ENCODE results near the gene SLC25A34.

Gene SLC25A34

GRCh38 chr1:15708486-15709137, 27.4 kb upstream of the SLC25A34 start:
- no peak for TF ChIP-seq POLR2AphosphoS5 (IDR thresholded peaks at IDR 0.05; ENCODE audit: borderline replicate concordance, low read depth, low read length)
- no peak for TF ChIP-seq FOXP2 (optimal IDR thresholded peaks at IDR 0.05; ENCODE audit: control extremely low read depth, extremely low read length, insufficient read depth)
- no peak for TF ChIP-seq EZH2 (IDR thresholded peaks at IDR 0.05)
- H3K9me3 ChIP-seq (ENCODE audit: low read depth, low read length), result no peaks in the 10 kb centered on the region
- no peaks in the 10 kb centered on the region for H3K36me3 ChIP-seq (ENCODE audit: insufficient read depth, low read length)
- no peak overlapping the region for H3K27ac ChIP-seq
- H3K4me3 ChIP-seq, result no peak overlapping the region
- no peak overlapping the region for H3K9ac ChIP-seq (ENCODE audit: insufficient read length)
- DNase-seq (ENCODE audit: low read depth, low spot score), result no peak

GRCh38 chr1:15709226-15709625, 26.8 kb upstream of the SLC25A34 start:
- H3K9ac ChIP-seq (ENCODE audit: insufficient read length), result no peak overlapping the region
- no peak overlapping the region for H3K27ac ChIP-seq
- TF ChIP-seq POLR2AphosphoS5 (IDR thresholded peaks at IDR 0.05; ENCODE audit: borderline replicate concordance, low read depth, low read length), result no peak
- no peak for TF ChIP-seq EZH2 (IDR thresholded peaks at IDR 0.05)
- no peak for TF ChIP-seq FOXP2 (optimal IDR thresholded peaks at IDR 0.05; ENCODE audit: control extremely low read depth, extremely low read length, insufficient read depth)
- no peak overlapping the region for H3K4me3 ChIP-seq
- no peak for DNase-seq (ENCODE audit: low read depth, low spot score)
- no peaks in the 10 kb centered on the region for H3K36me3 ChIP-seq (ENCODE audit: insufficient read depth, low read length)
- no peaks in the 10 kb centered on the region for H3K9me3 ChIP-seq (ENCODE audit: low read depth, low read length)

GRCh38 chr1:15712168-15712567, 23.9 kb upstream of the SLC25A34 start:
- TF ChIP-seq EZH2 (IDR thresholded peaks at IDR 0.05) (no peak), POLR2AphosphoS5 (IDR thresholded peaks at IDR 0.05; ENCODE audit: borderline replicate concordance, low read depth, low read length) (no peak), FOXP2 (optimal IDR thresholded peaks at IDR 0.05; ENCODE audit: control extremely low read depth, extremely low read length, insufficient read depth) (no peak)
- DNase-seq (ENCODE audit: low read depth, low spot score), result no peak
- Histone ChIP-seq H3K36me3 (ENCODE audit: insufficient read depth, low read length) (peaks cover 7% of the 10 kb centered on the region; the same call in 1 of the 2 replicates), H3K27ac (no peak overlapping the region), H3K9me3 (ENCODE audit: low read depth, low read length) (no peaks in the 10 kb centered on the region), H3K4me3 (no peak overlapping the region), H3K9ac (ENCODE audit: insufficient read length) (no peak overlapping the region)

- Histone ChIP-seq H3K9me3 (ENCODE audit: low read depth, low read length) (no peaks in the 10 kb centered on the region), H3K9ac (ENCODE audit: insufficient read length) (no peak overlapping the region), H3K27ac (no peak overlapping the region), H3K4me3 (no peak overlapping the region), H3K36me3 (ENCODE audit: insufficient read depth, low read length) (peaks cover 14% of the 10 kb centered on the region; the same call in 1 of the 2 replicates)
- no peak for DNase-seq (ENCODE audit: low read depth, low spot score)
- no peak for TF ChIP-seq FOXP2 (optimal IDR thresholded peaks at IDR 0.05; ENCODE audit: control extremely low read depth, extremely low read length, insufficient read depth)
- TF ChIP-seq EZH2 (IDR thresholded peaks at IDR 0.05), result no peak
- no peak for TF ChIP-seq POLR2AphosphoS5 (IDR thresholded peaks at IDR 0.05; ENCODE audit: borderline replicate concordance, low read depth, low read length)
Measured at GRCh38 chr1:15714406-15715136, 21.5 kb upstream of the SLC25A34 start.

GRCh38 chr1:15717418-15718125, 18.5 kb upstream of the SLC25A34 start:
- H3K9me3 ChIP-seq (ENCODE audit: low read depth, low read length), result no peaks in the 10 kb centered on the region
- TF ChIP-seq FOXP2 (optimal IDR thresholded peaks at IDR 0.05; ENCODE audit: control extremely low read depth, extremely low read length, insufficient read depth) (no peak), POLR2AphosphoS5 (IDR thresholded peaks at IDR 0.05; ENCODE audit: borderline replicate concordance, low read depth, low read length) (no peak)
- peaks cover 18% of the 10 kb centered on the region; the same call in 1 of the 2 replicates for H3K36me3 ChIP-seq (ENCODE audit: insufficient read depth, low read length)
- no peak for DNase-seq (ENCODE audit: low read depth, low spot score)
- no peak overlapping the region for H3K9ac ChIP-seq (ENCODE audit: insufficient read length)
- no peak overlapping the region for H3K27ac ChIP-seq
- H3K4me3 ChIP-seq, result no peak overlapping the region

- H3K27ac ChIP-seq, result no peak overlapping the region
- no peaks in the 10 kb centered on the region for H3K9me3 ChIP-seq (ENCODE audit: low read depth, low read length)
- H3K36me3 ChIP-seq (ENCODE audit: insufficient read depth, low read length), result peaks cover 18% of the 10 kb centered on the region; the same call in 1 of the 2 replicates
- TF ChIP-seq POLR2AphosphoS5 (IDR thresholded peaks at IDR 0.05; ENCODE audit: borderline replicate concordance, low read depth, low read length) (no peak), FOXP2 (optimal IDR thresholded peaks at IDR 0.05; ENCODE audit: control extremely low read depth, extremely low read length, insufficient read depth) (no peak), EZH2 (IDR thresholded peaks at IDR 0.05) (no peak)
- DNase-seq (ENCODE audit: low read depth, low spot score), result no peak
- no peak overlapping the region for H3K4me3 ChIP-seq
- no peak overlapping the region for H3K9ac ChIP-seq (ENCODE audit: insufficient read length)
Measured at GRCh38 chr1:15718199-15718601, 17.9 kb upstream of the SLC25A34 start.

- H3K36me3 ChIP-seq (ENCODE audit: insufficient read depth, low read length), result peaks cover 18% of the 10 kb centered on the region; the same call in 1 of the 2 replicates
- H3K27ac ChIP-seq, result no peak overlapping the region
- no peak overlapping the region for H3K4me3 ChIP-seq
- TF ChIP-seq POLR2AphosphoS5 (IDR thresholded peaks at IDR 0.05; ENCODE audit: borderline replicate concordance, low read depth, low read length) (no peak), EZH2 (IDR thresholded peaks at IDR 0.05) (no peak)
- H3K9ac ChIP-seq (ENCODE audit: insufficient read length), result no peak overlapping the region
- no peak for DNase-seq (ENCODE audit: low read depth, low spot score)
- no peaks in the 10 kb centered on the region for H3K9me3 ChIP-seq (ENCODE audit: low read depth, low read length)
Measured at GRCh38 chr1:15719381-15720120, 16.5 kb upstream of the SLC25A34 start.

- H3K9ac ChIP-seq (ENCODE audit: insufficient read length), result no peak overlapping the region
- no peak for DNase-seq (ENCODE audit: low read depth, low spot score)
- TF ChIP-seq EZH2 (IDR thresholded peaks at IDR 0.05) (no peak), POLR2AphosphoS5 (IDR thresholded peaks at IDR 0.05; ENCODE audit: borderline replicate concordance, low read depth, low read length) (no peak), FOXP2 (optimal IDR thresholded peaks at IDR 0.05; ENCODE audit: control extremely low read depth, extremely low read length, insufficient read depth) (no peak)
- peaks cover 18% of the 10 kb centered on the region; the same call in 1 of the 2 replicates for H3K36me3 ChIP-seq (ENCODE audit: insufficient read depth, low read length)
- no peaks in the 10 kb centered on the region for H3K9me3 ChIP-seq (ENCODE audit: low read depth, low read length)
- no peak overlapping the region for H3K27ac ChIP-seq
- H3K4me3 ChIP-seq, result no peak overlapping the region
Measured at GRCh38 chr1:15720861-15721260, 15.2 kb upstream of the SLC25A34 start.

All from SK-N-MC (cell line).